ENCODE results near the gene CMIP.
A peak's percentile ranks its signal among the peaks of the same experiment; 100 is the strongest.

The CMIP gene

GRCh38 chr16:81630635-81631031 is 186.0 kb downstream of the CMIP start:
- Histone ChIP-seq H3K9me3 (replicated peaks in 1 of 11) (no peaks in the 10 kb centered on the region), H3K27ac (peak overlapping the region in 5 of 11 experiments; percentile 2 to 56 (median 50); a peak in 8 of 22 replicates), H3K9ac (peak overlapping the region in 8 of 11 experiments; percentile 23 to 64 (median 38); a peak in 13 of 22 replicates), H3K4me3 (0 out of 20 replicates have a peak overlapping the region, but pooled peaks of 2 of the 10 experiments have one; percentile 5 to 14), H3K27me3 (no peaks in the 10 kb centered on the region), H4K20me1 (peaks cover 77 to 100% (median 100%) of the 10 kb centered on the region in 11 experiments), H3K4me1 (peaks cover 67 to 90% (median 85%) of the 10 kb centered on the region in 10 experiments), H3K4me2 (peak overlapping the region; percentile 63 to 98 (median 87); a peak in 21 of 22 replicates), H3K36me3 (peaks cover 0 to 57% (median 14%) of the 10 kb centered on the region in 11 experiments; a peak in 12 of 22 replicates)
- no peak for TF ChIP-seq Cebpa-rat (IDR thresholded peaks at IDR 0.05)

DNA sequence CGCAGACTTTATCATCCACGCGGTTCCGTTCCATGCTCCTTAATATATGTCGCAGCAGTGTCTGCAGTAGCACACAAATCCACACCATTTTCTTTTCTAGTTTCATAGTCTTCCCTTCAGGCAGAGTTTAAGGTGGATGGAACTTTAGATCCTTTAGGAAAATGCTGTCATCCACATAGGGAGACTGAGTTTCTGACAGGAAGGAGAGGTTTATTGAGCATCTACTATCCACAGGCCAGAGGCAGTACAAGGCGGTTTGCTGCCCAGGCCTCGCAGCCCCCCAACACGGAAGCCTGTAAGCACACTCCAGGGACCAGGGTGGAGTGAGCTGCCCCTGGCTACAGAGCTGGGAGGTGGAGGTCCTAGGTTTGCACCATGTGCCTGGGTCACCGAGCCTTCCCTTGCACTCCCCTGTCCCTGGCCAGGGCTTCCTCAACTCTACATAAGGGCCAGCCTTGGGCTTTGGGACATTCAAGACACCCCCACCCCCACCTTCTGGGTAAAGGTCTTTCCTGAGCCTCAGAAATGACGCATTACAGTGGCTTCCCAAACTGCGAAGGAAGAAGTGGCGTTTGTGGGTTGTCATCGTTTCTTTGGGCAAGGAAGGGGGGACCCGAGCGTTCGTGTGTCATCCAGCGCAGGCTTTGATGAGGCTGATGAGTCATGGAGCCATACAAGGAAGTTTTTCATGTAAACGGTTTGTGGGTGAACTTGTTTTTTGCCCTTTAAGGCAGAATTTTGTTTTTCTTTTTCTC is 188.0 kb downstream of the CMIP start:
- Histone ChIP-seq H3K4me1 (peaks cover 74 to 98% (median 90%) of the 10 kb centered on the region in 10 experiments), H3K9me3 (replicated peaks in 1 of 11) (no peaks in the 10 kb centered on the region), H3K27me3 (no peaks in the 10 kb centered on the region), H3K9ac (peak overlapping the region in 9 of 11 experiments; percentile 21 to 58 (median 49); a peak in 15 of 22 replicates), H3K4me3 (peak overlapping the region in 3 of 10 experiments; percentile 32 to 42 (median 40); a peak in 4 of 20 replicates), H3K4me2 (peak overlapping the region; percentile 63 to 98 (median 87)), H3K27ac (peak overlapping the region; percentile 24 to 65 (median 60); a peak in 19 of 22 replicates), H3K36me3 (peaks cover 0 to 60% (median 14%) of the 10 kb centered on the region in 11 experiments; a peak in 12 of 22 replicates), H4K20me1 (peaks cover 77 to 100% (median 100%) of the 10 kb centered on the region in 11 experiments)
- TF ChIP-seq Cebpa-rat (IDR thresholded peaks at IDR 0.05) = no peak

GRCh38 chr16:81633147-81633619 is 188.6 kb downstream of the CMIP start:
- TF ChIP-seq Cebpa-rat (IDR thresholded peaks at IDR 0.05) = no peak
- Histone ChIP-seq H4K20me1 (peaks cover 77 to 100% (median 100%) of the 10 kb centered on the region in 11 experiments), H3K4me1 (peaks cover 74 to 97% (median 86%) of the 10 kb centered on the region in 10 experiments), H3K9me3 (replicated peaks in 1 of 11) (no peaks in the 10 kb centered on the region), H3K4me3 (peak overlapping the region in 3 of 10 experiments; percentile 32 to 42 (median 40); a peak in 5 of 20 replicates), H3K27ac (peak overlapping the region; percentile 18 to 65 (median 60); a peak in 19 of 22 replicates), H3K9ac (peak overlapping the region in 9 of 11 experiments; percentile 21 to 58 (median 49); a peak in 14 of 22 replicates), H3K4me2 (peak overlapping the region; percentile 63 to 98 (median 87)), H3K36me3 (peaks cover 0 to 60% (median 14%) of the 10 kb centered on the region in 11 experiments; a peak in 13 of 22 replicates), H3K27me3 (no peaks in the 10 kb centered on the region)

GRCh38 chr16:81633680-81634379 is 189.2 kb downstream of the CMIP start:
- Histone ChIP-seq H3K4me1 (peaks cover 74 to 97% (median 87%) of the 10 kb centered on the region in 10 experiments), H3K9me3 (replicated peaks in 1 of 11) (no peaks in the 10 kb centered on the region), H3K27me3 (no peaks in the 10 kb centered on the region), H3K27ac (peak overlapping the region in 5 of 11 experiments; percentile 53 to 65 (median 60); a peak in 8 of 22 replicates), H4K20me1 (peaks cover 76 to 100% (median 100%) of the 10 kb centered on the region in 11 experiments), H3K9ac (peak overlapping the region in 6 of 11 experiments; percentile 10 to 54 (median 46); a peak in 4 of 22 replicates), H3K4me2 (peak overlapping the region; percentile 63 to 98 (median 87)), H3K4me3 (no peak overlapping the region; a peak in 2 of 20 replicates), H3K36me3 (peaks cover 0 to 59% (median 14%) of the 10 kb centered on the region in 11 experiments; a peak in 12 of 22 replicates)
- no peak for TF ChIP-seq Cebpa-rat (IDR thresholded peaks at IDR 0.05)

GRCh38 chr16:81634380-81635062 is 189.9 kb downstream of the CMIP start:
- no peak for TF ChIP-seq Cebpa-rat (IDR thresholded peaks at IDR 0.05)
- H4K20me1 ChIP-seq = peaks cover 73 to 100% (median 100%) of the 10 kb centered on the region in 11 experiments

GRCh38 chr16:81635063-81635937 is 190.7 kb downstream of the CMIP start:
- peak overlapping the region in 3 of 11 experiments; percentile 3 to 29 (median 10); a peak in 2 of 22 replicates for H3K9ac ChIP-seq

More at GRCh38 chr16:81634380-81635062, 189.9 kb downstream of the CMIP start:
- peak overlapping the region; percentile 63 to 98 (median 87) for H3K4me2 ChIP-seq
- peaks cover 73 to 97% (median 84%) of the 10 kb centered on the region in 10 experiments for H3K4me1 ChIP-seq
- H3K36me3 ChIP-seq = peaks cover 0 to 55% (median 11%) of the 10 kb centered on the region in 11 experiments; a peak in 11 of 22 replicates
- H3K9ac ChIP-seq = peak overlapping the region in 6 of 11 experiments; percentile 3 to 54 (median 18); a peak in 3 of 22 replicates
- H3K27me3 ChIP-seq = no peaks in the 10 kb centered on the region
- H3K4me3 ChIP-seq = no peak overlapping the region
- no peaks in the 10 kb centered on the region for H3K9me3 ChIP-seq (replicated peaks in 1 of 11)
- peak overlapping the region in 3 of 11 experiments; percentile 3 to 41 (median 24); a peak in 3 of 22 replicates for H3K27ac ChIP-seq

More at GRCh38 chr16:81635063-81635937, 190.7 kb downstream of the CMIP start:
- Histone ChIP-seq H3K27ac (peak overlapping the region in 3 of 11 experiments; percentile 3 to 41 (median 24); a peak in 3 of 22 replicates), H3K36me3 (peaks cover 0 to 53% (median 3%) of the 10 kb centered on the region in 11 experiments; a peak in 9 of 22 replicates), H3K4me1 (peaks cover 66 to 97% (median 82%) of the 10 kb centered on the region in 10 experiments), H3K9me3 (replicated peaks in 1 of 11) (no peaks in the 10 kb centered on the region), H4K20me1 (peaks cover 71 to 100% (median 100%) of the 10 kb centered on the region in 11 experiments), H3K4me3 (no peak overlapping the region), H3K27me3 (no peaks in the 10 kb centered on the region), H3K4me2 (peak overlapping the region; percentile 63 to 98 (median 87))
- TF ChIP-seq Cebpa-rat (IDR thresholded peaks at IDR 0.05) = no peak
